ENCODE data around the gene CGN.
"Not testable (repeated sequence)": the region's sequence is repeated elsewhere in the genome, so short reads cannot be mapped to it uniquely, and the experiment has no call there.

Gene CGN

GRCh38 chr1:151502859-151503780, 8.1 kb upstream of the CGN start:
- DNase-seq = no peak

GRCh38 chr1:151504252-151504651, 6.9 kb upstream of the CGN start:
- no peak for DNase-seq

GRCh38 chr1:151504759-151505158, 6.4 kb upstream of the CGN start:
- DNase-seq = no peak

- no peak for DNase-seq
Measured at GRCh38 chr1:151508833-151509232, 2.4 kb upstream of the CGN start.

DNA sequence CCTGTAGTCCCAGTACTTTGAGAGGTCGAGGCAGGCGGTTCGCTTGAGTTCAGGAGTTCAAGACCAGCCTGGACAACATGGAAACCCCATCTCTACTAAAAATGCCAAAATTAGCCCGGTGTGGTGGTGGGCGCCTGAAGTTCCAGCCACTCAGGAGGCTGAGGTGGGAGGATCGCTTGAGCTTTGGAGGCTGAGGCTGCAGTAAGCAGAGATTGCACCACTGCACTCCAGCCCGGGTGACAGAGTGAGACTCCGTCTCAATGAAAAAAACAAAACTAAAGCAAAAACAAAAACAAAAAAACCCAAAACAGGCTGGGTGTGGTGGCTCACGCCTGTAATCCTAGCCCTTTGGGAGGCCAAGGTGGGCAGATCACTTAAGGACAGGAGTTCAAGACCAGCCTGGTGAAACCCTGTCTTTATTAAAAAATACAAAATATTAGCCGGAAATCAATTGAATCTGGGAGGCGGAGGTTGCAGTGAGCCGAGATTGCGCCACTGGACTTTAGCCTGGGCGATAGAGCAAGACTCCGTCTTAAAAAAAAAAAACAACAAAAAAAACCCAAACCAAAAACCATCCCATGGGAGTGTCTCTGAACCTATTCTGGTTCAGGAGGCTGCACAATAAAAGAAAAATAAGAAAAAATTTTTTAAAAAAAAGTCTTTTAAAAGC, 1.7 kb upstream of the CGN start:
- no peak for DNase-seq

DNA sequence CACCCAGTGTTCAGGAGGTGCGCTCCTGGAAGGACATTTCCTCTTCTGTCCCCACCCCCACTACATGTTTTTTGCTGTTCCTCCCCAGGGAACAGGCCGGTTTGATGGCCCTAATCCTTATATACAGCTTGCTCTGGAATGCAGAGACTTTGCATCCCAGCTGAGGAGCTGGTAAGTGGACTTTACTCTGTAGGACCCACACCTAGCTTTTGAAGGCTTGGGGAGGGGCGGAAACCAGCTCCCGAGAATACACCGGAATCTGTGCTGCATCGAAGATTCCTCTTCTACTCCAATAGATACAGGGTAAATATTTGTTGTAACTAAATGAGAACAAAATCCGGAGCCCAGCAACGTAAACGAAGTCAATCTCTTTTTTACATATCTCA, 1.2 kb upstream of the CGN start:
- DNase-seq = no peak

- DNase-seq = no peak
Measured at GRCh38 chr1:151510614-151510956, 602 bp upstream of the CGN start.

- DNase-seq = peak; percentile 22
Measured at GRCh38 chr1:151511636-151512215, 539 bp downstream of the CGN start.

DNA sequence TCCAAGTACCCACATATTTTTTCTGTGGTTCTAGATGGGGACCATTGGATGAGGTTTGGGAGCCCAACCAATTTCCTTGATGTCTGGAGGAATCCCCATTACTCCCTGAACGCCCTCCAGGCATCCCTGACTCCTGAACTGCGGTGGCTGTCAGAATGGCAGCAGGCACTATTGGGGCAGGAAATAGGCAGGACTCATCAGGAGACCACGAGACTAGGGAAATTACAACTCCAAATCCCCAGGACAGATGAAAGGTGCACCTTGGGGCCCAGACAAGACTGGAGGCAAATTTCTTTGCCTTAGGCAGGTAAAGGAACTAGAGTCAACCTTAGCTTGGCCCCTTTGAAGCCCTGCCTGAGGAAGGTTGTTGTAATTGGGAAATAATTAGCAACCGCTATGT, 1.1 kb downstream of the CGN start:
- DNase-seq = no peak

DNA sequence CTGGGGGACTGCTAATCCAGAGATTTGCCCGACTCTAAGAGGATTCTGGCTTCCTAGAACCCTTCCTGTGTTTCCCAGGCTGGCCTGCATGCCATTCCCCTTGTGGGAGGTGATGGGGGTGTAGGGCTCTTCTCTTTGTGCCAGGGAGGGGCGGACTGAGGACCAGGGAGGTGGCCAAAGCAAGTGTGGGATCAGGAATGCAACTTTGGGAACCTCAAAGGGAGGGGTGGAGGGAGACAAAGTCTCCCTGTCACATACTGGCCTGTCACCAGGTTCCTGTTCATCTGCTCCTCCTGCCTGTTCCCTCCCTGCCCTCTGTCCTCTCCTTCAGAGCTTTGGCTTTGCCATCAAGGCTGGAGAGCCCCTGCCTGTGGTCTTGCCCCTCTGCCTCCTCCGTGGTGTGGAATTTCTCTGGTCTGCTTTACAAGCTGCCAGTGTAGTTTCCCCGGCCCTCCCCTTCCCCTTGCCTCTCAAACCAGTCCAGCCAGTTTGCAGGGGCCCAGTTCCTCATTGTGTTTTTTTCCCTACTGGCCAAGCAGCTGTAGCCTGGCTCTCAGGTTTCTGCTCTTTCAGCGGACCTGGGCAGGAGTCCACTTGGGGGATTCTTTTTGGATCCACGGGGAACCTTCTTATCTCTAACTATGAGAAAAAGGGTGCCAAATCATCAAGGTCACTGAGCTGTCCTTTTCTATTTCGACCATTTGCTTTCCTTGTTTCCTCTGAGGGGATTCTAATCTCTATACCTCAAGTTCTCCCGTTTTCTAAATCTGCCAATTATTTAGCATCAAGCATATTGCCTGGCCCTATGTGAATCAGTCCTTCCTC, 1.8 kb downstream of the CGN start:
- DNase-seq = no peak

DNA sequence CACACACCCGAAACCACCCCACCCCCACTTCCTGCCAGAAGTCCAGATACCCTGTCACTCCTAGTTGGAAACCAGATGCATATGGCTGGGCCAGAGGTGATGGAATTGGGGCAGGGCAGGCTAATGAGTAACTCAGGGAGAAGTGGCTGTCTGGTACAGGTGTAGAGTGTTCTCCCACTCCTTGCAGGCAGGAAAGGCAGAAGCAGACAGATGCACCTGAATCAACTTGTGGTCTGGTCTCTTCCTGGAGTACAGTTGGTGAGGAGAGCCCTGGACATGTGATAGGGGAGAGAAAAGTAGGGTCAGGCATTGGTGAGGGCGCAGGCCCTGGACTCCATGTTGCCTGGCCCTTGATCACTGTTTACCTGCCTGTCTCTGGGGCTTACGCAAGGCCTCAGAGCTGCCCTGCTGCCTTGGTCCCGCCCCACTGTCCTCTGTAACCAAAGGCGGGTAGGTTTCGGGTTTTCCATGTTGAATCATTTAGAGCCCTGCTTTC, 2.5 kb downstream of the CGN start:
- no peak for DNase-seq

GRCh38 chr1:151514366-151514765, 3.2 kb downstream of the CGN start:
- DNase-seq = no peak

DNA sequence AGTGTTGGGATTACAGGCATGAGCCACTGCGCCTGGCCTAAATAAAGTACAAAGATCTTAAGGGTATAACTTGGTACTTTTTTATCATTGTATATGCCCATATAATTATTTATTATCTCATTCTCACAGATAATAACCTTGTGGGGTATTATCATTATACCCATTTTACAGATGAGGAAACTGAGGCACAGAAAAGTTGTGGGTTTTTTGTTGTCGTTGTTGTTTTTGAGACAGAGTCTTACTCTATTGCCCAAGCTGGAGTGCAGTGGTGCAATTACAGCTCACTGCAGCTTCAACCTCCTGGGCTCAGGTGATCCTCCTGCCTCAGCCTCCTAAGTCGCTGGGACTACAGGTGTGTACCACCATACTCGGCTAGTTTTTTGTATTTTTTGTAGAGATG, 4.1 kb downstream of the CGN start:
- DNase-seq = no peak

DNA sequence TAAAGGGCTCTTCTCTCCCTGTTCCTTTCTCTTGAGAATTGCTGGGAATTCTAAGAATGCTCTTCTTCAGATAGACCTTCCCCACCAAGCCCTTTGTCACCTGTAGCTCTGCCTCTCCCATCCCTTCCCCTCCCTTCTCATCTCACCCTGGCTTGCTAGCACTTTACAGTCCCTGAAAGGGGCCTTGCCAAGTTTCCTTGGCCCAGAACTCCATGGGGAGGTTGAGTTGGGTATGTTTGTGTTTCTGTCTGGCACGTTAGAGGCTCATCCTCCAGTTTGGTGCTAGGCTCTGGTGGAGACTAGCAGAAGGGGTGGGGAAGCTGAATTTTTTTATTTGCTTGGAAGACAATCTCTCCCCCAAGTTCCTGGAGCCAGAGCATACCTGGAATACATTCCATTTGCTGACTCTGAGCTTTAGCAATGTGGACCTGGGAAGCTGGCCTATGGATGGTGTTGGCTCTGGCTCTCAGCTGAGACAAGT, 4.9 kb downstream of the CGN start:
- DNase-seq = no peak

- no peak for DNase-seq
Measured at GRCh38 chr1:151518431-151518830, 7.2 kb downstream of the CGN start.

- DNase-seq = no peak
Measured at GRCh38 chr1:151518936-151519335, 7.7 kb downstream of the CGN start.

- DNase-seq = no peak
Measured at GRCh38 chr1:151519667-151520066, 8.5 kb downstream of the CGN start.

GRCh38 chr1:151520359-151520758, 9.2 kb downstream of the CGN start:
- DNase-seq = no peak

- not testable (repeated sequence) for DNase-seq
Measured at GRCh38 chr1:151522427-151522826, 11.2 kb downstream of the CGN start.

DNA sequence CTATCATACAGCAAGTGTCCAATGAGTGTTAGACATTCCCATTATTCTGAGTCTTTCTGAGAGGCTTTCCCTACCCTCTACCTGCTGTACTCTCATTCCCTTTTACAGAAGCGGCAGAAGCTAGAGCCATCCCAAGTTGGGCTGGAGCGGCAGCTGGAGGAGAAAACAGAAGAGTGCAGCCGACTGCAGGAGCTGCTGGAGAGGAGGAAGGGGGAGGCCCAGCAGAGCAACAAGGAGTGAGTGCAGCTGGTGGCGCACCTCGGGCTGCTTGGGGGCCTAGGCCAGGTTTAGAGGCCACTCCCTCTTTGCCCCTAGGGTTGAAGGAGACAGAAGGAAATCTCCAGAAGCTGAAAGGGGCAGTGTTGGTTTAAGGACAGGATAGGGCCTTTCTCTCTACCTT, 12.1 kb downstream of the CGN start:
- DNase-seq = no peak

GRCh38 chr1:151524736-151525135, 13.5 kb downstream of the CGN start:
- DNase-seq = no peak

DNA sequence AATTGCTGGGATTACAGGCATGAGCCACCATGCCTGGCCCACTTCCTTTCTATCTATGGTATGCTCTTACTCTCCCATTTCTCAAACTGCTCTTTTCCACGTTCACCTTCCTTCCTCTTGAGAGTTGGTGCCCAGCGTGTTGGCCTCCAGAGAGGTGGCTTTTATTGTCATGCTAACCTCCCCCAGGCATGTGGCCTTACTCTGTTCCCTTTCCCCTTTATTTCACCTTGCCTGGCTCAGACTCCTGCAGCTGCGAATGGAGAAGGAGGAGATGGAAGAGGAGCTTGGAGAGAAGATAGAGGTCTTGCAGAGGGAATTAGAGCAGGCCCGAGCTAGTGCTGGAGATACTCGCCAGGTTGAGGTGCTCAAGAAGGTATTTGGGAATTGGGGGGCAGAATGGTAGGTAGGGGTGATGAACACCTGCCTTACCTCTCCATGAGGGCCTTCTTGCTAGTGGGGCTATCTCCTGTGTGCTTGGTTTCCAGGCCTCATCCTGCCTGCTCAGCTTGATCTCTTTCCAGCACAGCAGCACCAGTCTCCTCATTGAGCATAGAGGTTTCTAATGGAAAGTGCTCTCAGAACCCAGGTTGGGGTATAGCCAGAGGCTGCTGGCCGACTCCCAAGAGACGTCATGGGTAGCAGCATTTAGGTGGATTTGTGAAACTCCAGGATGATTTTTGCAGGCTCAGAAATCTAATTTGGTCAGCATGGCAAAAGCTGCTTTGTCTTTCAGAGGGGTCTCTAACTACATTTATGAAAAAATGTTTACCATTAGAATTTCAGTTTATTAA, 15.7 kb downstream of the CGN start:
- no peak for DNase-seq
